GM21390 (cell line): Measurements from ENCODE around the gene RGCC.

Source experiments
- ATAC-seq: cut with Tn5 transposase; IDR thresholded peaks from one replicate; pipeline ENCODE4 v1.9.1; 2021; ENCODE audit not compliant: unreplicated experiment

Gene RGCC

GRCh38 chr13:41452462-41452861 is 4.9 kb upstream of the RGCC start:
- ATAC-seq, result no peak

GRCh38 chr13:41453620-41454019 is 3.7 kb upstream of the RGCC start:
- no peak for ATAC-seq

- ATAC-seq, result no peak
Observed at GRCh38 chr13:41454170-41454569, 3.2 kb upstream of the RGCC start.

GRCh38 chr13:41455725-41456419 is 1.5 kb upstream of the RGCC start:
- no peak for ATAC-seq

- peak; percentile 25 for ATAC-seq
Observed at GRCh38 chr13:41457589-41458186, 338 bp downstream of the RGCC start.

GRCh38 chr13:41458187-41458760 is 924 bp downstream of the RGCC start:
- peak; percentile 11 for ATAC-seq

GRCh38 chr13:41458761-41459431 is 1.5 kb downstream of the RGCC start:
- no peak for ATAC-seq

GRCh38 chr13:41459432-41460073 is 2.2 kb downstream of the RGCC start:
- ATAC-seq, result no peak

- no peak for ATAC-seq
Observed at GRCh38 chr13:41460074-41460465, 2.7 kb downstream of the RGCC start.

- no peak for ATAC-seq
Observed at GRCh38 chr13:41460930-41461329, 3.6 kb downstream of the RGCC start.

GRCh38 chr13:41461527-41462139 is 4.3 kb downstream of the RGCC start:
- ATAC-seq, result no peak

GRCh38 chr13:41462427-41462826 is 5.1 kb downstream of the RGCC start:
- no peak for ATAC-seq

- ATAC-seq, result peak; percentile 38
Observed at GRCh38 chr13:41463838-41464602, 6.7 kb downstream of the RGCC start.

GRCh38 chr13:41465241-41465847 is 8.0 kb downstream of the RGCC start:
- peak; percentile 94 for ATAC-seq

GRCh38 chr13:41465898-41466320 is 8.6 kb downstream of the RGCC start:
- no peak for ATAC-seq

GRCh38 chr13:41467425-41467945 is 10.1 kb downstream of the RGCC start:
- no peak for ATAC-seq

GRCh38 chr13:41468631-41469030 is 11.3 kb downstream of the RGCC start:
- ATAC-seq, result no peak

- ATAC-seq, result no peak
Observed at GRCh38 chr13:41470196-41470595, 12.8 kb downstream of the RGCC start.

- ATAC-seq, result no peak
Observed at GRCh38 chr13:41471785-41472184, 14.4 kb downstream of the RGCC start.

- no peak for ATAC-seq
Observed at GRCh38 chr13:41487222-41487621, 29.9 kb downstream of the RGCC start.
